ENCODE results near the gene MAD2L1.

Gene MAD2L1

DNA sequence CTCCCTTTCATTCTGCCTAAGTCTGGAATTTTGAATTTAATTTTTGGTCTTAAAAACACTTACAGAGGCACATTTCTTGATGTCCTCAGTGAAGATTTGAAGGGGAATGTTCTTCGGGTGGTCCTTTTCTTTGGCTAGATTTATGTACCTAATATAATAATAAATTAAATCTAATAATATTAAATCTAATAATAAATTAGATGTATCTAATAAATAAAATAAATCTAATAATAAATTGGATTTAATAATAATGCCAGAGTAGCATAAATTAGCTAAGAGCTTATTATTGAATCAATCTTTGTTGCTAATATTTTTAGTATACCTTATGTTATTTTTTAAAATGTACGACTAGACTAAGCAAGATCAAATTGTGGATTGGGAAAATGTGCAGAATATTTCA, 39.8 kb downstream of the MAD2L1 start:
- no peak overlapping the region for H3K4me3 ChIP-seq (ENCODE audit: low read length)

GRCh38 chr4:120025516-120025915, 41.1 kb downstream of the MAD2L1 start:
- H2AFZ ChIP-seq (ENCODE audit: low read depth, low read length), result no peak overlapping the region
- no peak overlapping the region for H3K27ac ChIP-seq (ENCODE audit: low read length)
- no peaks in the 10 kb centered on the region for H4K20me1 ChIP-seq (ENCODE audit: insufficient read depth, low read length)
- TF ChIP-seq EZH2phosphoT487 (IDR thresholded peaks at IDR 0.05; ENCODE audit: low read depth), result no peak
- TF ChIP-seq CTCF (IDR thresholded peaks at IDR 0.05; ENCODE audit: low read depth, low read length), result no peak
- H3K4me3 ChIP-seq (ENCODE audit: low read length), result no peak overlapping the region
- no peak overlapping the region for H3K4me2 ChIP-seq (ENCODE audit: low read length)
- no peaks in the 10 kb centered on the region for H3K27me3 ChIP-seq (ENCODE audit: low read depth, low read length)
- no peaks in the 10 kb centered on the region for H3K36me3 ChIP-seq (replicated peaks; ENCODE audit: low read depth, low read length)
- no peaks in the 10 kb centered on the region for H3K4me1 ChIP-seq (ENCODE audit: low read length)
- no peaks in the 10 kb centered on the region for H3K9me3 ChIP-seq (ENCODE audit: insufficient read depth, low read length)
- no peak overlapping the region for H3K9ac ChIP-seq (ENCODE audit: low read length)
- H3K79me2 ChIP-seq (ENCODE audit: low read length), result no peaks in the 10 kb centered on the region

More for the DNA sequence above, 39.8 kb downstream of the MAD2L1 start:
- Histone ChIP-seq H3K27ac (ENCODE audit: low read length) (no peak overlapping the region), H2AFZ (ENCODE audit: low read depth, low read length) (no peak overlapping the region), H3K36me3 (replicated peaks; ENCODE audit: low read depth, low read length) (no peaks in the 10 kb centered on the region), H3K27me3 (ENCODE audit: low read depth, low read length) (no peaks in the 10 kb centered on the region), H3K9ac (ENCODE audit: low read length) (no peak overlapping the region), H3K9me3 (ENCODE audit: insufficient read depth, low read length) (no peaks in the 10 kb centered on the region), H3K4me2 (ENCODE audit: low read length) (no peak overlapping the region), H3K79me2 (ENCODE audit: low read length) (no peaks in the 10 kb centered on the region), H4K20me1 (ENCODE audit: insufficient read depth, low read length) (no peaks in the 10 kb centered on the region), H3K4me1 (ENCODE audit: low read length) (no peaks in the 10 kb centered on the region)
- TF ChIP-seq EZH2phosphoT487 (IDR thresholded peaks at IDR 0.05; ENCODE audit: low read depth) (no peak), CTCF (IDR thresholded peaks at IDR 0.05; ENCODE audit: low read depth, low read length) (no peak)

- Histone ChIP-seq H3K79me2 (ENCODE audit: low read length) (no peaks in the 10 kb centered on the region), H3K9me3 (ENCODE audit: insufficient read depth, low read length) (no peaks in the 10 kb centered on the region), H3K36me3 (replicated peaks; ENCODE audit: low read depth, low read length) (no peaks in the 10 kb centered on the region), H3K27ac (ENCODE audit: low read length) (no peak overlapping the region), H2AFZ (ENCODE audit: low read depth, low read length) (no peak overlapping the region), H4K20me1 (ENCODE audit: insufficient read depth, low read length) (no peaks in the 10 kb centered on the region), H3K9ac (ENCODE audit: low read length) (no peak overlapping the region), H3K4me2 (ENCODE audit: low read length) (no peak overlapping the region), H3K4me1 (ENCODE audit: low read length) (no peaks in the 10 kb centered on the region), H3K4me3 (ENCODE audit: low read length) (no peak overlapping the region), H3K27me3 (ENCODE audit: low read depth, low read length) (no peaks in the 10 kb centered on the region)
- no peak for TF ChIP-seq EZH2phosphoT487 (IDR thresholded peaks at IDR 0.05; ENCODE audit: low read depth)
- TF ChIP-seq CTCF (IDR thresholded peaks at IDR 0.05; ENCODE audit: low read depth, low read length), result no peak
Observed at GRCh38 chr4:120018786-120019185, 47.9 kb downstream of the MAD2L1 start.

DNA sequence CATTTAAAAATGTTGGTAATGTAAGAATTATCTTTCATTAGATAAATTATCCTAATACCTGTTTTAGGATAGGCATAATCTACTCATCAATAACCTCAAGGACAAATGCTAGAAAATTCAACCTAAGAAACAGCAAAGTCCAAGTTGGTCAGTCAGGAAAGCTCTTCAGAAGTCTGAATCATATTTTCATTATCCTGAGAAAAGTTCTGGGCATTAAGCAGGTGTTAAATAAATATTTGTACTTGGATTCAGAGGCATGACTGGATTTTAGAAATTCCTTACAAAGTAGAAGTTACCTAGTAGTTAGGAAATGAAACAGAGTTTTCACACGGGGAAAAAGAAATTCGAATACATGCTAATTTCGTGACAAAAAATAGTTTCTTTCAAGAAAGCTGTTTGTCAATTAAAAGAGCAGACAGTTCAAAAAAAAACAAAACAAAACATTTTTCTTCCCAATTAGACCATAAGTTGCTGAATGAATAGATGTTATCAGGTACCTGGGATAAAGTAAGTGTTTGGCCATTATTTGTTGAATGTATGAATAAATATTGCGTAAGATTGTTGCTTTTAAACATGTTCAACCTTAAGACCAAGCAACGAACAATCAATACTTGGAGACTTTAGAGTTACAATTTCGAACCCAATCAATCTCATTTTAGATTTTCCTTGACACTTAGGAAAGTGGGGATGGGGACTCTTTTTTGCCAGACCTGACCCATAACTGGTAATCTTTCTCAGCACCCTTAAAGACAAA, 48.5 kb downstream of the MAD2L1 start:
- Histone ChIP-seq H4K20me1 (ENCODE audit: insufficient read depth, low read length) (no peaks in the 10 kb centered on the region), H3K27ac (ENCODE audit: low read length) (no peak overlapping the region), H3K4me1 (ENCODE audit: low read length) (no peaks in the 10 kb centered on the region), H3K4me2 (ENCODE audit: low read length) (no peak overlapping the region), H3K27me3 (ENCODE audit: low read depth, low read length) (no peaks in the 10 kb centered on the region), H3K36me3 (replicated peaks; ENCODE audit: low read depth, low read length) (no peaks in the 10 kb centered on the region), H3K9me3 (ENCODE audit: insufficient read depth, low read length) (no peaks in the 10 kb centered on the region), H2AFZ (ENCODE audit: low read depth, low read length) (no peak overlapping the region), H3K9ac (ENCODE audit: low read length) (no peak overlapping the region), H3K79me2 (ENCODE audit: low read length) (no peaks in the 10 kb centered on the region), H3K4me3 (ENCODE audit: low read length) (no peak overlapping the region)
- TF ChIP-seq CTCF (IDR thresholded peaks at IDR 0.05; ENCODE audit: low read depth, low read length) (no peak), EZH2phosphoT487 (IDR thresholded peaks at IDR 0.05; ENCODE audit: low read depth) (no peak)

Data from OCI-LY3 (cell line).